Nucleus accumbens (tissue), 56 donors: Measurements from ENCODE around the gene ACTL8.

Source experiments
- DNase-seq, 56 donors: peaks; one replicate each; lab custom pipeline; 2025; lab: John Stamatoyannopoulos, UW

ACTL8 gene, protein sequence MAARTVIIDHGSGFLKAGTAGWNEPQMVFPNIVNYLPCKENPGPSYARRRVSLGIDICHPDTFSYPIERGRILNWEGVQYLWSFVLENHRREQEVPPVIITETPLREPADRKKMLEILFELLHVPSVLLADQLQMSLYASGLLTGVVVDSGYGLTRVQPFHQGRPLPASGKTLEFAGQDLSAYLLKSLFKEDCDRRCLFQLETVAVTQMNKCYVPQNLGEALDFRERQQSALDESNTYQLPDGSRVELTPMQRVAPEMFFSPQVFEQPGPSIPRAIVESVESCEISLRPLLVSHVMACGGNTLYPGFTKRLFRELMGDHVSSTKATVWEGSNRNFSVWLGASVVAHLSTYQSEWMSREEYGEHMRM

DNA sequence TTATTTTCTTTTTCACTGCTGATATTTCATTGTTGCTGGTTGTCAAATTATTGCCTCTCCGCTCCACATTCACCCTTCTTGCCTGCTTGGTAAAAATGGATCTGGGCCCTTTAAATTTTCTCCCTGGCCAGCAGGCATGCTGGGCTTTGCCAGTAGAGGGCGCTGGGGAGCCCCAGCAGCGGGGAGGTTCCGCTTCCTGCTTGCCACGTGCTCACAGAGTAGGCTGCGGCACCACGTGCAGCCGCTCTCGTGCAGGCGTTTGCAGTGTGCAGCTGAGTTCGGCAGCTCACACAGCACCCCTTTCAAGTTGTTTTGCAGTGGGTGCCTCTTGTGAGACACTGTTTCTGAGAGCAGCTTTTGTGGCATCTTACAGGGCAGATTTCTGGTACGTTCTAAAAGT lies at the start of gene ACTL8:
Gene ACTL8, plus strand, starts transcription at position 214 of the 400 bp plus-strand sequence. CDS start 67,676 bp downstream, outside the sequence.
- DNase-seq = no peak

DNA sequence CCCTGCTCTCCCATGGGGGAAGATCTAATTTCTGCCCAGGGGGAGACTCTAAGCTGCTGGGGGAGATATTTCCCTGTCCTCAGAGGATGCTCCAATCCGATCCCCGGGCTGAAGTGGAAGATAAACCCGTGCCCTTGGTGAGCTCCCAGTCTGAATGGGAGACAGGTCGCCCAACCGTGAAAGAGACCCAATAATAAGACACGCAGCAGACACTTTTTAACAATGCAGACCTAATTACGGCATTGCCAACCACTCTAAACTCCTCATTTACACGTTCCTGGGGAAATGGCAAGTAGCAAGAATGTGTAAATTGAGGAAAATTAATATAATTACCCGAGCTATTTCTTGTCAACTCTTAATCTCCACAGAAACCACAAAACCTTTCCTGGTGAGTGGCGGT lies 48.7 kb upstream of the ACTL8 start:
- no peak for DNase-seq

DNA sequence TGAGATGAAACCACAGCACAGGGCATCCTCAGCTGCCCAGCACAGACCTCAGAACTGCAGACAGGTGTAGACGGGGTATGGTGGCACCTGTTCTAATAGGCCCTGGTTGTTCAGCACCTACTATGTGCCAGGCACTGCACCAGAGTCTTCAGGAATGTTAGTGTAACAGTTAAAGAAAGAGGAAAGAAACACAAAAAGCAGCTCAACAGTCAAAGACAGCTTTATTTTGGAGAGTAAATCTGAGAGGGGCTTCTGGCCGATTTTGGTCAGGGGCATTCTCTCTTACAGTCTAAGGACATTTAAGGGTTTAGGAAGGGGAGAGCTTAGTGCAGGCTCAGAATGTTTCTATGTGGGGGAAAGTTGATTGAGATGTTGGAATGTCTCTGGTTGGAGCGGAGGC lies 45.2 kb upstream of the ACTL8 start:
- DNase-seq = no peak

DNA sequence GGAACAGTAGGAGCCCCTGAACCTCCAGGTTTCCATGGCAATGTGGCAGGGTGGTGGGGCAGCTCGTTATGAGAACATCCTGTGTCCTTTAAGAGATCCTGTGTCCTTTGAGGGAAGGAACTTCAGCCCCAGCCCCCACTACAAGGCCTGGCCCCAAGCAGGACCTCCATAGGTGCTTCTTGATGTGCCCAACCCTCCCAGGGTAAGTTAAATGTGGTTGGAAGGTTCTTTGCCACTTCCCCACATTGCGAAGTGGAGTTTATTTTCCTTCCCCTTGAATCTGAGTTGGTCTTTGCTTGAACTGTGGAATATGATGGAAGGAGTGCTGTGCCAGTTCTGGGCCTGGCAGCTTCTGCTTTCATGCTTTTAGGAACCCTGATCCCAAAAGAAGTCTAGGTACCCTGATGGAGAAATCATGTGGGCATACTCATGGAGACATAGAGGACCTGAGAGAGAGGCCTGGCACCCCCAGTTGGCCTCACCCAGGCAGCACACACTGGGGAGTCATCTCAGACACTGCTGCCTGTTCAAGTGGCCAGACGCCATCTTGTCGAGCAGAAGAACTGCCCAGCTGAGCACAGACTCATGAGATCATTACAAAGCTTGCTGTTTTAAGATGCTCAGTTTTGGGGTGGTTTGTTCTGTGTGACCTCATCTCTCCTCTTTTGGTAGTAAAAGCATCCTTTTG lies 44.1 kb upstream of the ACTL8 start:
- DNase-seq = no peak

DNA sequence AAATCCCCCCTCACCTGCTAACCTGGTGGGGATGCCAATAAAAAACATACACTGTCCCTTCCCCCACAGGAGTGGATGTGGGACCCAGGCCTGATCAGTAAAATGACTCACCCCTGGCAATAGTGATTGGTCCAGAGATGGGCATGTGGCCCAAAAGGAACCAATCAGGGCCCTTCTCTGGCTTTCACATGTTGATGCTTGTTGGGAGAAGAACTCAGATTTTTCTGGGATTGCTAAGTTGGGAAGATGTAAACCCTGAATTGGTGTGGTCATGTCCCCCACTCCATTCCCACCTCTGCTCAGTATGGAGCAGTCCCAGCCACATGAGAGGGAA lies 43.6 kb upstream of the ACTL8 start:
- DNase-seq = no peak

DNA sequence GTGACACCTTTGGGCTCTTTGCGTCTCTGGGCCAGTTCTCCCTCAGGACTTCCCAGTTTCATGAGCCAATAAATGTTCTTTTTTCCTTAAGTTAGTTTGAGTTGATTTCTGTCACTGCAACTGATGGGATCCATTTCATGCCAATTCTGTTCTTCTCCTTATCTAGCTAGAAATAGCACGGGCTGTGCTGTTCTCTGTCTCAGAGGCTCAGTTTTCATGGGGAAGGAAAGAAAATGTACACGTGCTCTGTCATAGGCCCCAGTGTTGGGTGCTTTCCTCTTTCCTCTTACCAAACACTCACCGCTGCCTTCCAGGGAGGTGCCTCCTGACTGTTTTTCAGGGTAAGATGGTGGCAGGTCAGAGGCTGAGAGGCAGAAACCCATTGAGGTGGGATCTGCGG lies 43.2 kb upstream of the ACTL8 start:
- DNase-seq = no peak

DNA sequence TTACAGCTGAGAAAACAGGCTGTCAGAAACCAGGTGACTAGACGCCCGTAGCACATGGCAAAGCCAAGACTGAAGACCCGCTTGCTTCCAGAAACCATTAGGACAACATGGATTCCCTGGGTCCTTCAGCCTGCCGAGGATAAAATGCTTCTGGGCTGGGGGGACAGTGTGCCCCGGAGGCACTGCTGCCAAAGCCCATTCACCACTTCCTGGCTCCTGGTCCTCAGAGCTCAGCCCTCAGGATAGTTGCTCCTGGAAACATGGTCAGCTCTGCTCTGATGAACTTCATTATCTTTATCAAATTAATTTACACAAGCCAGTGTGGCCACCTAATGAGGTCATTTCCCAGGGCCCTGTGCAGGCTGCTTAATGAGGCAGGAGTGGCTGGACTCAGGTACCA lies 41.1 kb upstream of the ACTL8 start:
- no peak for DNase-seq

DNA sequence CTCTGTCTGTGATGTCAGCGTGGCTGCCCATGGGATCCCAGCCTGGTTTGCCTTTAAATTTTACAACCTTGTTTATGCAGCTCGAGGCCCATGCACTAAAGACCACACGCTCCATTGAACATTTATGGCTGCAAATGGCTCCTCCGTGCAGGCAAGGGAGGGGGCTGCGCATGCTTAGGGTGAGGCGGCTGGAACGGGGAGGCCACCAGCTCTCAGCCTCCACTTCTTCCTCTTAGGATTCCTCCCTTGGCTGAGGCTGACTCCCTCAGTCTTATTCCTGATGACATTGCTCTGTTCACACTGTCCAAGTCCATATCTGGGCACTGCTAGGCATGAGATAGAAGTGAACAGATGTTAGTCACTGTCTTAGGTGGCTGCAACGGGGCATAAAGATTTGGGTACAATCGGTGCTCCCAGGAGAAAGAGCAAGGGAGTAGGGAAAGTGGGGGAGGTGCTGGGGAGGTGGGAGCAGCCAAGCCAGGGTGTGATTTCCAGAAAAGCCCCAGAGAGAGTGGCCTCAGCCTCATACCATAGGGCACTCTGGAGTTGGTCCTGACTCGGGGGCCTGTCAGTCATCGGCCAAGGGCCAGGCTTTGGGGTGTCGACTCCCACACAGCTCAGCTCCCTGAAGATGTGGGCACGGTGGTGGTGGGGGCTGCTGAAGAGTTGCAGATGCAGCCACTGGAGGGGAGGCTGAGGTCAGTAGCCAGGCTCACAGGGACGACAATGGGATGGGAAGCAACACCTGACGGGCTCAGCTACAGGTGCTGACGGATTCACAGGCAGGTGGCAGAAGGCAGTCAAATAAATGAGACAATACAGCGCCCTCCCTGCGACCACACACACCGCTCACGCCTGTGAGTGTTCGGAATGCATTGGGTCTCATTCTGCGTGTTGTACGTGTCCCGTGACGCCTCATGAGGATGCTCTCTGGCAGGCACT lies 37.3 kb upstream of the ACTL8 start:
- no peak for DNase-seq

DNA sequence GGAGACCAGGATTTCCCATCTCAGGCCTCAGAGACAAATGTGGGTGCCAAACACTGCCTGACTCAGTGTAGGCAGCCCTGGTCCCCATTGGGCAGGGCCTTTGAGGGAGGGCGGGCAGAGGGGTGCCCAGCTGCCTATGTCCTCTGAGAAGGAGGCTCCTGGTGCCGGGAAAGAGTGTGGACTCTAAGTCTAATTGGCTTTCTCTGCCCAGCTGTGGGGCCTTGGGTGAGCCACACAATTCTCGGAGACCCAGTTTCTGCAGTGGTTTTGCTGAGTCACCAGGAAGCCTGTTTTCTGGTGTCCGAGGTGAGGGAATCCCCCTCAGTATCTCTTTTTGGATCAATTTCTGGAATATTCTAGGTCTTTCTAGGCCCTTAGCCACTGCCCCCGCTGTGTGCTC lies 35.3 kb upstream of the ACTL8 start:
- no peak for DNase-seq

DNA sequence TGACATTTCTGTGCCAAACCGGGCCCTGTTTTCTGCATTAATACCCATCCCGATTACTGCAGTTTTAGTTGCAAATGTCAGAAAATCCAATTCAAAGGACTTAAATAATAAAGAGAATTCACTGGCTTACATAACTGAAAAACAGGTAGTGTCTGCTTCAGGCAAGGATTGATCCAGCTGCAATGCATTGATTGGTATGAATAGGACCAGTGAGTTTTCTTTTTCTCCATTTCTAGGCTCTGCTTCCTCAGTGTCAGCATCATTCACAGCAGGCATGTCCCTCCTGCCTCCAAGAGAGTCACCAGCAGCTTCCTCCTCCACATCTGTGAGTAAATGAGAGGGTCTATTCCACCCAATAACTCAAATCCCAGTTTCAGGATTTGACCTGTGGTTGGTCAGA lies 33.7 kb upstream of the ACTL8 start:
- no peak for DNase-seq

DNA sequence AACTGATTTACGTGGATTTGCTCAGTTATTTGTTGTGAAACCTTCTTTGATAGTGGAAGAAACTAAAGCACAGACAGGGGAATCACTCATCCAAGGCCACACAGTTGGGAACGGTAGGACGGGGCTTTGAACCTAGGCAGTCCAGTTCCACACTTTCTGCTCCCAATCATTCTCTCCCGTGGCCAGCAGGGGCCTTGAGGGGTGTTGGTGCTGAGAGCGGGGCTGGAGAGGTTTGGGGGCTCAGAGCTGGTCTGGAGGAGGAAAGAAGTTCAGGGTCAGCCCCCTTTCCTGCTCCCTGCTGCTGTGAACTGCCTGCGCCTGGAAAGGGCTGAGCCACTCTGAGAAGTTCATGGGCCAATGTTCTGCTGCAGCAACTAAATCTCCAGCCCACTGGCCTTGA lies 31.4 kb upstream of the ACTL8 start:
- DNase-seq = no peak

DNA sequence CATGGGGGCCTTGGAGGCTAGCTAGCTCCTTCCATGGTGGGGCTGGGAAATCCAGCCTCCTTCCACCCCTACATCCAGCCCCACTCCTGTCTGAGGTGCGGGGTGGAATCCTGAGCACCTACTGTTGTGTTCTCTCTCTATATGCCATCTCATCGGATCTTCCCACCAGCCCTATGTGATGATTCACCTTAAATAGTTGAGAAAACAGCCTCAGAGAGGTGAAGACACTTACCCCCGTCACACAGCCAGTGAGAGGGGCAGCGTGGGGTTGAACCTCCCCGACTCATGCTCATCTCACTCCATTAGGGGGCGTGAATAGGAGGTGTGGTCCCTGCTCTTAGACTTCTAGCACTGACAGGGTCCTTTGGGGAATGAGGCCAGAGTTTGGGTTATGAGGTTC lies 31.0 kb upstream of the ACTL8 start:
- DNase-seq = no peak

DNA sequence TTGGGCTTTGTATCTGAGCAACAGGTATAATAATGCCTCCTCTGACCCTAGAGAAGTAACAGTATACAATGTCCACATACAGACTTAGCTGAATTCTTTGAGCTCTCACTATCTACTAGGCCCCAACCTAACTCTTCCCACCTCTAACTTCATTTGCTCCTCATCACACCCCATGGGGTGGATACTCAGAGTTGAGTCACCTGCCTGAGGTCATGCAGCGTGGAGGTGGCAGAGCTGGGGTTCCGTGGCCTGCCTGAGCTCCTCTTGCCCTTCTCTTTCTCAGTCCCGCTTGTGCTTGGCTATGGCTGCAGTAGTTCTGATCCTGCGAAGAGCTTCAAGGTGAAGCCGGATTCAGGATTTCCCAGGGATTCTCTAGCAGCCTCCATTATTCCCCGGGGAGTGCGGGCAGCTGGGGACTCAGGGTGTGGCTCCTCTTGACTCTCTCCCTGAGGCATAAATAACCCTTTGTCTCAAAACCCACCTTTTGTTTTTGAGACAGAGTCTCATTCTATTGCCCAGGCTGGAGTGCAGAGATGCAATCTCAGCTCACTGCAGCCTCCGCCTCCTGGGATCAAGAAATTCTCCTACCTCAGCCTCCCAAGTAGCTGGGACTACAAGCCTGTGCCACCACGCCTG lies 29.9 kb upstream of the ACTL8 start:
- DNase-seq = no peak

DNA sequence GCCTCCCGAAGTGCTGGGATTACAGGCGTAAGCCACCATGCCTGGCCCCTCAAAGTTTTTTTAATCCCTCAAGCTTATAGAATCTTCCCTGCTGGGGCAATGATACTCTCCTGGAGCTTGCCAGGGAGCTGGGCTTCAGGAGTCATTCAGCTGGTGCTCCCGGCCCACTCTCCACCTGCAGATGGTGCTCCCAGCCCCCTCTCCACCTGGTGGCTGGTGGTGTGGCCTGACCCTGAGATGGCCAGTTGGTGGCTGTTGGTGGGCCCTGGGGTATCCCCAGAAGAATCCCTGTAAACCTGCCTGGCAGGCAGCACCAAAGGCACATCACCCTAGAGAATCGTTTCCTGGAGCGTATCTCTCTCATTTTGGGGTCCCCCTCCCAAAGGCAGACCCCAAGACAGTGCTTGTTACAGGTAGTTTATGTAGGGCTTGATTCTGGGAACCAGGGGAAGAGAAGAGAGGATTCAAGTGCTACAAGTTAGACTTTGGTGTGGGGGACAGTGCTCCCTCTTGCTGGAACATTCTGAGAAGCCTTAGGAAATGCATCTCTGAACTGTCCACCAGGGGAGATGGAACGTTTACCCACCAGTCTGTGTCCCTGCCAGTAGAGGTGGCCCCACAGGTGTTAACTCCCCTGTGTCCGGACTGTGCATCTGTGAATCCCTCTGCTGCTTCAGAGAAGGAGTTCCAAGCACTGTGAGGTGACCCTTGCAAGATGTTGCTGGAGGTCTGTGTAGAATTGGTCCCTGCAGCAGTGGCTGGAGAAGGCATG lies 29.1 kb upstream of the ACTL8 start:
- no peak for DNase-seq

DNA sequence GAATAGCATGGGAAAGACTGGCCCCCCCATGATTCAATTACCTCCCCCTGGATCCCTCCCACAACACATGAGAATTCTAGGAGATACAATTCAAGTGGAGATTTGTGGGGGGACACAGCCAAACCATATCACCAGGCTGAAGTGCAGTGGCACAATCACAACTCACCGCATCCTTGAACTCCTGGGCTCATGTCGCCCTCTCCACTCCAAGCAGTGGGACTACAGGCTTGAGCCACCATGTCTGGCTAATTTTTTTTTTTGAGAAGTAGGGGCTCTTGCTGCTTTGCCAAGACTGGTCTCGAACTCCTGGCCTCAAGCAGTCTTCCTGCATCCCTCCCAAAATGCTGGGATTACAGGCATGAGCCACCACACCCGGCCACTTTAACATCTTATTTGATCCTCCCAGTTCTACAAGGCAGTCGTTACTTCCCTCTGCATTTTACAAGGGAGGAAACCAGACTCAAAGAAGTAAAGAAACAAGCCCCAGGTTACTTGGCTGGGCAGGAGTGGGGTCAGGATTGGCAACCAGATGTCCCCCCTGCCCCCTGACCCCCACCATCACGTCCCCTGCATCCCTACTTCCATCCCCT lies 26.9 kb upstream of the ACTL8 start:
- no peak for DNase-seq

DNA sequence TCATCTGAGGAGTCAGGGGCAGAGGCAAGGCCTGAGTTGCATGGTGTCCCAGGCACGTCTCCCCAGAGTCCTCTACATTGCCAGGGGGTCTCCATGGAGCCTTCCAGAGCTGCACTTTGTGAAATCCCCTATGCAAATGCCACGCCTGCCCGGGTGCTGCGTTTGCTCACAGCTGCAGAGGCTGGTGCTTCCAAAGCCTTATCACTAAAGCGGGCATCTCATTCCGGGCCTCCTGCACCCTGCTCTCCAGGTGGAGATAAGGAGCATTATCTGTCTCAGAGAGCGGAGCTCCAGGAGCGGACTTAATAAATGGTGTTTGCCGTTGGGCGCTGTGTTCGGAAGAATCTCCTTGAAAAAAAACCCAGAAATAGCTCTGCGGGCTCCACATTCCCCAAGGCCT lies 25.9 kb upstream of the ACTL8 start:
- DNase-seq = no peak

DNA sequence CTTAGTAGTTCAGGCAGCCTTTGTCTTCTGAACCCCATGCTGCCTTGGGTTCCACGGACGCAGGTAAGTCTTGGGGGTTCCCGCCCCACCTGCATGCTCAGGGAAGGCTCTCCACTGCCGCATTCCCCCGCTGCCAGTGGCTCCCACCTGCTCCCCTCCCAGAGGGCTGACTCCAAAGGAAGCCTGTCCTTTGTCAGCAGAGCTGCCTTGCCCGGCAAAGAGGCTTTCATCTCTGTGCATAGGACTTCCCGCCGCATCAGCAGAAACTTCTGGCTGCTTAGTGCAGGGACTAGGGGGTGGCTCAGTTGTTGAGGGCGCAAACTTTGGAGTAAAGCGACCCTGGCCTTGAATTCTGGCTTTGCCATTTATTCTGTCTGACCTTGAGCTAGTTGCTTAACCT lies 25.2 kb upstream of the ACTL8 start:
- no peak for DNase-seq

DNA sequence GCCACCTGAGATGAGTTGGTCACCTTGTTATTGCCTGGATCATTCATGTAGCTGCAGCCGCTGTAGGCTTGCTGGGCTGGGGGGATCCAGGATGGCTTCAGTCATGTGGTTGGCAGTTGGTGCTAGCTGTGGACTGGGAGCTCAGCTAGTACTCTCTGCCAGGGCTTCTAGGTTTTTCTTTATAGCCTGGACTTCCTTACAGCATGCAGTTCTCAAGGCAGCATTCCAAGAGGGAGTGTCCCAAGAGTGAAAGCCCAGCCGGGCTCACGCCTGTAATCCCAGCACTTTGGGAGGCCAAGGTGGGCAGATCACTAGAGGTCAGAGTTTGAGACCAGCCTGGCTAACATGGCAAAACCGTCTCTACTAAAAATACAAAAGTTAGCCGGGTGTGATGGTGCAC lies 23.7 kb upstream of the ACTL8 start:
- DNase-seq = no peak

DNA sequence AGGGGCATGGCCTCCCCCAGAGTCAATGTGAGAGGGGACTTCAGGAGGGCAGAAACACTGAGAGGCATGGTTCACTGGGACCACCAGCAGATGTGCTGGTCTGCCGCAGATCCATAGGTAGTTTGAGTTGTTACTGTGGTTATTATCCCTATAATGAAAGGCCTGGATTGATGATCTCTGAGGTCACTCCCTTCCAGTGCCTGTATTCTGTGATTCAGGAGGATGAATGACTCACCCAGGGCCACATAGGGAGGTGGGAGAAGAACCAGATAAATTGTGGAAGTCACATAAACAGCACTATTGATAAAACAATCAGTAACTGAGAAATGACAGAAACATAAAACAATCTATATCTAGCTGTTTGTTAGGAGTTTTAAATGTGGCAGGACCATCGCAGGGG lies 22.7 kb upstream of the ACTL8 start:
- no peak for DNase-seq

DNA sequence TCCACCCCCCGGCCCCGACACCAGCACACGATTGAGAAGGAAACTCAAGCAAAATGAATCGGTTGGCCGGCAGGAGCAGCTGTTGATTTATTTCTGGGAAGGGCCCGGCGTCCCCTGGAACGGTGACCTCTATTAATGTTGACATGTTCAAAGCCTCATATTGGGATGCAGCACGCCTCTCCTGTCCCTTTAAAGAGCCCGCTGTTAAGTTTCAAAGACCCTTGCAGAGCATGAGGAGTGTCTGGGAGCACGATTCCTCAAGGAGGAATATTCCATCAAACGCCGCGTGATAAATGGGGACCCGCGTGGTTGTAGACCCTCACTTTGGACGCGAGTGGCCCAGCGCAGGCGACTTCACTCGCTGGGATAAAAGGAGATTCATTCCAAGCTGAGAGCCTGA lies 21.5 kb upstream of the ACTL8 start:
- DNase-seq = no peak
